Stomach (tissue), 9 donors: Measurements from ENCODE around the gene NPHP1. TPM values are rescaled to one million over a fixed set of nuclear protein-coding genes. Genes with fewer than 3 reads are reported as not detected.
"Not testable (repeated sequence)": the region's sequence is repeated elsewhere in the genome, so short reads cannot be mapped to it uniquely, and the experiment has no call there.

Experiments
- DNase-seq, 2 donors: peaks; one replicate each; pipeline versions ENCODE4 v3.0.0 to v3.0.0-alpha.2; 2013 to 2019
- H3K27ac ChIP-seq, 5 donors: fragments of 200-600 bp in 4 of 5; sonication (generic) in 4 of 5; one replicate each; pipeline ENCODE4 v1.5.1; 2013 to 2019; ENCODE audit warnings: mild to moderate bottlenecking in 1 of 5, moderate library complexity in 1 of 5
- H3K27me3 ChIP-seq, 3 donors: fragments of 200-600 bp; sonication (generic); one replicate each; pipeline ENCODE4 v1.5.1; 2017 to 2019; ENCODE audit warnings: mixed run types in 1 of 3
- H3K36me3 ChIP-seq, 4 donors: fragments of 200-600 bp; sonication (generic); 1 replicate in 3 of 4; 2 replicates in 1 of 4; pipeline ENCODE4 v1.5.1; 2016 to 2019
- H3K4me1 ChIP-seq, 4 donors: fragments of 200-600 bp; sonication (generic); one replicate each; pipeline ENCODE4 v1.5.1; 2016 to 2019
- H3K4me3 ChIP-seq, 4 donors: fragments of 200-600 bp; sonication (generic) in 3 of 4; one replicate each; pipeline ENCODE4 v1.5.1; 2016 to 2019; ENCODE audit warnings: mild to moderate bottlenecking in 1 of 4
- H3K9me3 ChIP-seq, 4 donors: fragments of 200-600 bp; sonication (generic); one replicate each; pipeline ENCODE4 v1.5.1; 2016 to 2019
- EP300 ChIP-seq: sonication (generic); formaldehyde crosslinking; IDR thresholded peaks from one replicate; pipeline ENCODE4 v1.6.1; 2017; ENCODE audit warnings: antibody characterized with exemption
- POLR2A ChIP-seq, 4 donors: fragments of 450-650 bp; IDR thresholded peaks; one replicate each; pipeline ENCODE4 v1.6.1; 2016; ENCODE audit warnings: antibody characterized with exemption in 4 of 4, control low read depth in 2 of 4, mild to moderate bottlenecking in 1 of 4, moderate library complexity in 1 of 4
- POLR2AphosphoS5 ChIP-seq, 3 donors: sonication (generic); formaldehyde crosslinking; IDR thresholded peaks; one replicate each; pipeline ENCODE4 v1.6.1; 2016; ENCODE audit warnings: antibody characterized with exemption in 3 of 3
- WGBS, 5 donors: extraction: QIAGEN DNeasy Blood & Tissue Kit in 3 of 5; methylation state at CpG; one replicate each; pipeline versions ENCODE4 v1.1.5 to v1.1.7; 2013 to 2018; 5-methylcytosine and 5-hydroxymethylcytosine counted together
- intact Hi-C: fragments of 100-400 bp; cut with DNase I; formaldehyde crosslinking; loops from one replicate; pipeline ENCODE4 v1.15.1; 2023; ENCODE audit warnings: low total_unique reads
- polyA plus RNA-seq, 3 donors: library from polyadenylated mRNA; stranded (reverse); fragments of 200-250 nt; gene quantifications; one replicate each; pipeline ENCODE4 v1.2.3, GENCODE V29; 2013
- total RNA-seq, 5 donors: library from RNA; depleted of rRNA; stranded (reverse); fragments of >200 nt; gene quantifications; one replicate each; pipeline versions ENCODE4 v1.1.0 to v1.2.3, GENCODE V29; 2014 to 2016
- TF ChIP-seq, protein P1 (sequence below), 7 experiments: fragments of 450-650 bp in 4 of 7; fragments of 200-600 bp in 3 of 7; sonication (generic) in 3 of 7; IDR thresholded peaks; one replicate each; pipeline ENCODE4 v1.5.1; 2016 to 2019; ENCODE audit warnings: antibody characterized with exemption in 7 of 7, control low read depth in 2 of 7, mild to moderate bottlenecking in 1 of 7
- donor health status: healthy with polysubstance abuse.
- donor health status: Bipolar disorder and iron deficiency.
- donor health status: healthy.

Gene NPHP1
- total and polyA plus RNA-seq, 8 donors, result 0.58 to 5.5 (median 3.9) TPM; not detected in 1

DNA sequence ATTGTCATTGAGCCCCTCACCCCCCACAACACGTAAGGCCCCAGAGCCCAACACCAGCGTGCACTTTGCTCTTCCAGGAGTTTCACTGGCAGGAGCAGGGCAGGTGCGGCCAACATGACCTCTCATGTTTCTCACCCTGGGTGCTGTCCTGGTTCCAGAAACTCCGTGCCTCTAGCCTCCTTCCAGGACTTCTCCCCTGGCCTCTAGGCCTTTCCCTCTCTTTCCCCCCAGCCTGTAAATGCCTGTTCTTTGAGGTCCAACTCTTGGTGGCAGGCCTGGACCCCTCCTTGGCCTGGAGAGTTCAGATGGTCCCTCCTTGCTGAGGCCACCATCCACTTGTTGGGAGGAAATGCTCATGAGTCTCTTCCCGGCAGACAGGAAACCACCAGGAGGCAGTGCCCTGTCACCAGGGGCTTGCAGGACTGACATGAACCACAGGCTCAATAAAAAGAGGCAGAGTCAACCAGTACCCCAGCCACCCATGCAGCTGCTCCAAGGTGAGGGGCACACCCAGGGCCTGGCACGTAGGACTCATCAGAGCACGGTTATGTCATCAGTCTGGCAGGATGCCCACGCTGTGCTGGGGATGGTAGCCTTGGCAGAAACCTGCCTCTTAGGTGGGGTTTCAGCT lies 90.7 kb downstream of the NPHP1 start:
- peak overlapping the region in 2 of 4 donors; percentile 43 to 48 for H3K4me3 ChIP-seq

DNA sequence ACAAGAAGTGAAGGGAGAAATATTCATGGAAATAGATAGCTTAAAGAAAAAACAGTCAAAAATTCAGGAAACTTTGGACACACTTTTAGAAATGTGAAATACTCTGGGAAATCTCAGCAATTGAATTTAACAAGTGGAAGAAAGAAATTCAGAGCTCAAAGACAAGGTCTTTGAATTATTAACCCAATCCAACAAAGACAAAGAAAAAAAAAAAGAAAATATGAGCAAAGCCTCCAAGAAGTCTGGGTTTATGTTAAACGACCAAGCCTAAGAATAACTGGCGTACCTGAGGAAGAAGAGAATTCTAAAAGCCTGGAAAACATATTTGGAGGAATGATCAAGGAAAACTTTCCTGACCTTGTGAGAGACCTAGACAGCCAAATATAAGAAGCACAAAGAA lies 96.5 kb downstream of the NPHP1 start:
- H3K9me3 ChIP-seq, intact Hi-C loops, H3K27me3 ChIP-seq, H3K27ac ChIP-seq, H3K36me3 ChIP-seq, H3K4me3 ChIP-seq, H3K4me1 ChIP-seq, DNase-seq: not testable (repeated sequence)
- WGBS, 5 donors, result 80 to 88% (median 81%) methylated on average over 2 of the region's 2 CpGs

More for the DNA sequence above, 90.7 kb downstream of the NPHP1 start:
- intact Hi-C loops, result no loop called here
- H3K36me3 ChIP-seq, result no peaks in the 10 kb centered on the region
- WGBS, 5 donors, result 60 to 79% (median 72%) methylated on average over 6 to 8 of the region's 8 CpGs
- H3K9me3 ChIP-seq, result no peaks in the 10 kb centered on the region
- H3K4me1 ChIP-seq, result peaks cover 9 to 15% (median 13%) of the 10 kb centered on the region in 4 donors
- peaks cover 7 to 49% (median 10%) of the 10 kb centered on the region in 3 donors for H3K27me3 ChIP-seq
- no peak for TF ChIP-seq POLR2A (IDR thresholded peaks at IDR 0.05)
- TF ChIP-seq EP300, result no peak
- TF ChIP-seq POLR2AphosphoS5 (IDR thresholded peaks at IDR 0.05), result no peak
- TF ChIP-seq, protein P1, sequence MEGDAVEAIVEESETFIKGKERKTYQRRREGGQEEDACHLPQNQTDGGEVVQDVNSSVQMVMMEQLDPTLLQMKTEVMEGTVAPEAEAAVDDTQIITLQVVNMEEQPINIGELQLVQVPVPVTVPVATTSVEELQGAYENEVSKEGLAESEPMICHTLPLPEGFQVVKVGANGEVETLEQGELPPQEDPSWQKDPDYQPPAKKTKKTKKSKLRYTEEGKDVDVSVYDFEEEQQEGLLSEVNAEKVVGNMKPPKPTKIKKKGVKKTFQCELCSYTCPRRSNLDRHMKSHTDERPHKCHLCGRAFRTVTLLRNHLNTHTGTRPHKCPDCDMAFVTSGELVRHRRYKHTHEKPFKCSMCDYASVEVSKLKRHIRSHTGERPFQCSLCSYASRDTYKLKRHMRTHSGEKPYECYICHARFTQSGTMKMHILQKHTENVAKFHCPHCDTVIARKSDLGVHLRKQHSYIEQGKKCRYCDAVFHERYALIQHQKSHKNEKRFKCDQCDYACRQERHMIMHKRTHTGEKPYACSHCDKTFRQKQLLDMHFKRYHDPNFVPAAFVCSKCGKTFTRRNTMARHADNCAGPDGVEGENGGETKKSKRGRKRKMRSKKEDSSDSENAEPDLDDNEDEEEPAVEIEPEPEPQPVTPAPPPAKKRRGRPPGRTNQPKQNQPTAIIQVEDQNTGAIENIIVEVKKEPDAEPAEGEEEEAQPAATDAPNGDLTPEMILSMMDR (IDR thresholded peaks at IDR 0.05), result no peak
- H3K27ac ChIP-seq, result peak overlapping the region in 3 of 5 donors; percentile 63 to 70 (median 66)
- DNase-seq, result peak in 1 of 2 donors; percentile 62

DNA sequence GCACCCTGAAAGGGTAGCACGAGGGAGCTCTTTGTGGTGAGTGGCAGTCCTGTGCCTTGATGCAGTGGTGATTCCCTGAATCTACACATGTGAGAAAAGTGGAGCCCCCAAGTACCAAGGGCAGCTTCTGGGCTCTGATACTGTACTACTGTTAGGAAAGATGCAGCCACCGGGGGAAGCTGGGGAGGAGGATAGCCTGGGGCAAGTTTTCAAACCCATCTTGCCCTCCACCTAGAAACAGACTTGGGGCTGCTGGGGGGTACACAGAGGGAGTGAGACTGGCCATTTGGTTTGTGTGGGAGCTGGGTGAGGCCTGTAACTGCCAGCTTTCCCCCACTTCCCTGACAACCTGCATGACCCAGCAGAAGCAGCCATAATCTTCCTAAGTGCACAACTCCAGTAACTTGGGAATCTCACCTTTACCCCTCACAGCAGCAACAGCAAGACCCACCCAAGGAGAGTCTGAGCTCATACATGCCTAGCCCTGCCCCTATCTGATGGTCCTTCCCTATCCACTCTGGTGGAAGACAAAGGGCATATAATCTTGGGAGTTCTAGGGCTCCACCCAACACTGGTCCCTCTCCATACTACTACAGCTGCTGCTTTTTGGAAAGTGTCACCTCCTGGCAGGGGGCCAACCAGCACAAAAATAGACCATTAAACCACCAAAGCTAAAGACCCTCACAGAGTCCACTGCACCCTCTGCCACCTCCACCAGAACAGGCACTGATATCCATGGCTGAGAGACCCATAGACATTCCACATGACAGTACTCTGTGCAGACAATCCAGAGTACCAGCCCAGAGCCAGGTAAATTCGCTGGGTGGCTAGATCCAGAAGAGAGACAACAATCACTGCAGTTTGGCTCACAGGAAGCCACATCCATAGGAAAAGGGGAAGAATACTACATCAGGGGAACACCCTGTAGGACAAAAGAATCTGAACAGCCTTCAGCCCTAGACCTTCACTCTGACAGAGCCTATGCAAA lies 97.4 kb downstream of the NPHP1 start:
- H3K27me3 ChIP-seq, result peaks cover 0 to 8% (median 0%) of the 10 kb centered on the region in 3 donors
- H3K4me1 ChIP-seq, result peaks cover 0 to under 1% (median under 1%) of the 10 kb centered on the region in 4 donors
- no peaks in the 10 kb centered on the region for H3K36me3 ChIP-seq
- intact Hi-C loops, result no loop called here
- peak in 1 of 2 donors; percentile 46 for DNase-seq
- H3K27ac ChIP-seq, result peak overlapping the region in 1 of 5 donors; percentile 34
- WGBS, 5 donors, result 85 to 96% (median 94%) methylated on average over 3 of the region's 3 CpGs
- H3K4me3 ChIP-seq, result no peak overlapping the region
- peaks cover 0 to 9% (median 3%) of the 10 kb centered on the region in 4 donors for H3K9me3 ChIP-seq
- no peak for TF ChIP-seq EP300
- TF ChIP-seq POLR2A (IDR thresholded peaks at IDR 0.05), result no peak
- TF ChIP-seq POLR2AphosphoS5 (IDR thresholded peaks at IDR 0.05), result no peak
- TF ChIP-seq, protein P1 (IDR thresholded peaks at IDR 0.05), result no peak

DNA sequence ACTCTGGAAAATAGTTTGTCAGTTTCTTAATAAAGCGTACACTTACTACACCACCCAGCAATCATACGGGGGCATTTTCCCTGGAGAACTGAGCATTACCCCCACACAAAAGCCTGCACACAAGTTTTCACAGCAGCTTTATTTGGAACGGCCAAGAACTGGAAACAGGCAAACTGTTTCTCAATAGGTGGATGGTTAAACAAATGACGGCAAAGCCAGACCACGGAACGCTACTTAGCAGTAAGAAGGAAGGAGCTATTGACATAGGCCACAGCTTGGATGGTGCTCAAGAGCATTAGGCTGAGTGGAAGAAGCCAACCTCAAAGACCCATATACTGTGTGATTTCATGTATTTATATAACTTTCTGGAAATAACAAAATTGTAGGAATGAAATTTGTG lies 98.2 kb downstream of the NPHP1 start:
- no peaks in the 10 kb centered on the region for H3K36me3 ChIP-seq
- TF ChIP-seq, protein P1 (IDR thresholded peaks at IDR 0.05), result no peak
- TF ChIP-seq EP300, result no peak
- TF ChIP-seq POLR2AphosphoS5 (IDR thresholded peaks at IDR 0.05), result no peak
- no peak for TF ChIP-seq POLR2A (IDR thresholded peaks at IDR 0.05)
- intact Hi-C loops, result no loop called here
- DNase-seq, result peak; percentile 33 to 57
- H3K4me3 ChIP-seq, result no peak overlapping the region
- peaks cover 0 to 9% (median 3%) of the 10 kb centered on the region in 4 donors for H3K9me3 ChIP-seq
- WGBS, 5 donors, result 45 to 70% (median 49%) methylated on average over 6 of the region's 6 CpGs
- peaks cover 0 to 8% (median 6%) of the 10 kb centered on the region in 4 donors for H3K4me1 ChIP-seq
- peak overlapping the region in 2 of 5 donors; percentile 7 to 34 for H3K27ac ChIP-seq
- H3K27me3 ChIP-seq, result peaks cover 0 to 8% (median 0%) of the 10 kb centered on the region in 3 donors
